Activated B cell treated with CpG ODN at 0.5 μM for 24 hours (primary cell): ENCODE measurements around the gene PRKX. TPM values are rescaled to one million over a fixed set of nuclear protein-coding genes. Genes with fewer than 3 reads are reported as not detected.
"Not testable (repeated sequence)": the region's sequence is repeated elsewhere in the genome, so short reads cannot be mapped to it uniquely, and the experiment has no call there.

ENCODE experiments used
- ATAC-seq: fragments of 200-7000 bp; cut with Tn5 transposase; one replicate; pipeline ENCODE4 v1.10.0; 2021; ENCODE audit warnings: low read depth, mild to moderate bottlenecking, moderate library complexity
- CTCF ChIA-PET: fragments of 350-600 bp; sonication (Branson Sonifier 250); formaldehyde crosslinking; loops from one replicate; lab custom pipeline; 2021; ENCODE audit warnings: antibody characterized with exemption; lab: Charles Lee
- POLR2A ChIA-PET: fragments of 350-600 bp; sonication (Branson Sonifier 250); formaldehyde crosslinking; loops from one replicate; lab custom pipeline; 2021; ENCODE audit warnings: antibody characterized with exemption; lab: Charles Lee
- DNase-seq: peaks from one replicate; pipeline ENCODE4 v3.0.0; 2022
- H3K27ac Mint-ChIP-seq: one replicate; pipeline ENCODE4 v1.8.0; 2020; ENCODE audit warnings: mixed read lengths
- H3K27me3 Mint-ChIP-seq: one replicate; pipeline ENCODE4 v1.8.0; 2021; ENCODE audit warnings: mixed read lengths
- H3K36me3 Mint-ChIP-seq: one replicate; pipeline ENCODE4 v1.8.0; 2021; ENCODE audit warnings: low read depth, mixed read lengths
- H3K4me1 Mint-ChIP-seq: one replicate; pipeline ENCODE4 v1.8.0; 2021; ENCODE audit warnings: mixed read lengths
- H3K4me3 Mint-ChIP-seq: one replicate; pipeline ENCODE4 v1.8.0; 2020; ENCODE audit warnings: mild to moderate bottlenecking, mixed read lengths
- H3K9me3 Mint-ChIP-seq: one replicate; pipeline ENCODE4 v1.8.0; 2020; ENCODE audit warnings: mixed read lengths
- intact Hi-C: fragments of 100-400 bp; cut with micrococcal nuclease; formaldehyde crosslinking; loops from one replicate; pipeline ENCODE4 v1.15.1; 2024
- total RNA-seq: library from RNA; stranded (reverse); gene quantifications from 2 replicates; pipeline ENCODE4 v1.2.3, GENCODE V29; 2022
- TF ChIP-seq, protein P1 (sequence below): fragments of 200-600 bp; IDR thresholded peaks from one replicate; pipeline ENCODE4 v1.8.0; 2022; ENCODE audit warnings: antibody characterized with exemption, mild to moderate bottlenecking

PRKX gene
- total RNA-seq, 1 donor from 2014 or later, result 23.9 TPM

GRCh38 chrX:3666975-3667374 lies 46.5 kb downstream of the PRKX start:
- H3K27ac Mint-ChIP-seq, result no peak overlapping the region
- TF ChIP-seq, protein P1, sequence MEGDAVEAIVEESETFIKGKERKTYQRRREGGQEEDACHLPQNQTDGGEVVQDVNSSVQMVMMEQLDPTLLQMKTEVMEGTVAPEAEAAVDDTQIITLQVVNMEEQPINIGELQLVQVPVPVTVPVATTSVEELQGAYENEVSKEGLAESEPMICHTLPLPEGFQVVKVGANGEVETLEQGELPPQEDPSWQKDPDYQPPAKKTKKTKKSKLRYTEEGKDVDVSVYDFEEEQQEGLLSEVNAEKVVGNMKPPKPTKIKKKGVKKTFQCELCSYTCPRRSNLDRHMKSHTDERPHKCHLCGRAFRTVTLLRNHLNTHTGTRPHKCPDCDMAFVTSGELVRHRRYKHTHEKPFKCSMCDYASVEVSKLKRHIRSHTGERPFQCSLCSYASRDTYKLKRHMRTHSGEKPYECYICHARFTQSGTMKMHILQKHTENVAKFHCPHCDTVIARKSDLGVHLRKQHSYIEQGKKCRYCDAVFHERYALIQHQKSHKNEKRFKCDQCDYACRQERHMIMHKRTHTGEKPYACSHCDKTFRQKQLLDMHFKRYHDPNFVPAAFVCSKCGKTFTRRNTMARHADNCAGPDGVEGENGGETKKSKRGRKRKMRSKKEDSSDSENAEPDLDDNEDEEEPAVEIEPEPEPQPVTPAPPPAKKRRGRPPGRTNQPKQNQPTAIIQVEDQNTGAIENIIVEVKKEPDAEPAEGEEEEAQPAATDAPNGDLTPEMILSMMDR, result no peak
- CTCF ChIA-PET, result no interaction called here

DNA sequence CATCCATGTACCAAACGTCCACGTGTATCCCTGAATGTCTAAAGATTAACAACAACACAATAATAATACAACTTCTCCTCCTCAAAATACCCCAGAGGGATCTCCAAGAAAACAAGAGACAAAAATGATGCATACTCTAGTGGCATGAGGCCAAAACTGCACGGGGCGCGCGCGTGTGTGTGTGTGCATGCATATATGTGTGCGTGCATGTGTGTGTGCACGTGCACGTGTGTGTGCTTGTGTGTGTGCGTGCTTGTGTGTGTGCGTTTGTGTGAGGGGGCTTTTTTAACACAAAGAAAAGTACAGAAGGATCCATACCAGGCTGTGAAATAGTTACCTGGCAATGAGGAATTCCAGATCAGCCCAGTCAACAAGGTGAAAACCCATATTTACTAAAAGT lies 48.5 kb downstream of the PRKX start:
- Mint-ChIP-seq H3K27ac (no peak overlapping the region), H3K4me1 (peaks cover 21% of the 10 kb centered on the region), H3K27me3 (no peaks in the 10 kb centered on the region), H3K36me3 (peaks cover 30% of the 10 kb centered on the region), H3K4me3 (no peak overlapping the region), H3K9me3 (no peaks in the 10 kb centered on the region)
- ChIA-PET CTCF (no interaction called here), POLR2A (no interaction called here)
- ATAC-seq (no peak), DNase-seq (no peak)
- intact Hi-C loops, result loop anchor here (5.0 kb wide), 1 partner anchor 32 kb away; no protein-coding TSS in a partner anchor
- TF ChIP-seq, protein P1, result no peak

More at GRCh38 chrX:3666975-3667374, 46.5 kb downstream of the PRKX start:
- intact Hi-C loops, result no loop called here
- Mint-ChIP-seq H3K9me3 (no peaks in the 10 kb centered on the region), H3K36me3 (peaks cover 33% of the 10 kb centered on the region), H3K4me3 (no peak overlapping the region), H3K4me1 (peaks cover 19% of the 10 kb centered on the region), H3K27me3 (no peaks in the 10 kb centered on the region)
- ATAC-seq (no peak), DNase-seq (no peak)
- POLR2A ChIA-PET, result no interaction called here

DNA sequence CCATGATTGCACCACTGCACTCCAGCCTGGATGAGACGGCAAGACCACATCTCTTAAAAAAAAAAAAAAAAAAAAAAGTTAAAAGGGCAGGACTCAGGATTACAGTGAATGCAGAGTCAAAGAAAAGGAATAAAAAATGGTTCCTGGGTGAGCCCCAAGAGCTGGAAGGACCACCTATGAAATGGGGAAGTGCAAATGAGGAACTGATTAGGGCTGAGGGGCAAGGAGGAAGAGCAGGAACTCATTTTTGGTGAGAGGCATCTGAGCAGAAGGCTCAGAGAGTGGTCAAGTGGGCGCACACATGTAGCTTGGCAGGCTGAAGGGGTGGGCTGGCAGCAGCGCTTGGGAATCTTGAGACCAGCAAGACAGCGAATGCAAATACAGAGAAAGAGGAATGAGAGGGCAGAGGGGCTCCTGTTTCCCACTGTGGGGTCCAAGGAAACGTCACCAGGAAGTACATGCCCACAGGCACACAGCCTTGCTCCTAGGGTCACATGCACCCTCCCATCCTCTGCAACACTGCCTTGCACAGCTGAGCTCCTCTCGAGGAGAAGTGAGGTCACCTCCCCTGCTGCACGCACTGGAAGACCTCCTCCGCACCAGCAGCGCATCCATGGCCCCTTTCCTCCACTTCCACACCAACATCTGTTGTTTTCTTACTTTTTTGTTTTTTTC lies 49.7 kb downstream of the PRKX start:
- DNase-seq, H3K27me3 Mint-ChIP-seq, CTCF ChIA-PET, H3K9me3 Mint-ChIP-seq: not testable (repeated sequence)
- intact Hi-C loops, result loop anchor here (5.0 kb wide), 1 partner anchor 34 kb away; no protein-coding TSS in a partner anchor
- peaks cover 21% of the 10 kb centered on the region for H3K4me1 Mint-ChIP-seq
- H3K4me3 Mint-ChIP-seq, result peak overlapping the region; percentile 68
- peaks cover 25% of the 10 kb centered on the region for H3K36me3 Mint-ChIP-seq
- peak overlapping the region; percentile 90 for H3K27ac Mint-ChIP-seq
- peak; percentile 89 for ATAC-seq
- POLR2A ChIA-PET, result interaction anchor here (0.6 to 1.1 kb wide), 3 partner anchors 14 to 150 kb away, joined by 3 to 4 read pairs (median 3); partner anchors contain the start of gene PRKX

DNA sequence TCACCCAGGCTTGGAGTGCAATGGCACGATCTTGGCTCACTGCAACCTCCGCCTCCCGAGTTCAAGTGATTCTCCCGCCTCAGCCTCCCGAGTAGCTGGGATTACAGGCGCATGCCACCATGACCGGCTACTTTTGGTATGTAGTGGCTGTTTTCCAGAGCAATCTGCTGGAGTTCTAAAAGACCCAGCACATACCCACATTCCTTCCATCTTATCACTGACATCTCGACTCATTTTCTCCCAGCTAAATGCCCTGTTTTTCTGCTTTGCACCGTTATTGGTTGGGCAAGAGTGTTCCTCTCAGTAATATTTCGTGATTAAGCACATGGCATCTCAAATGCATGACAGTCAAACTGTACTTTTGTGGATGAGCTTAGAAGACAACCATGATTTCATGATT lies 53.7 kb downstream of the PRKX start:
- DNase-seq (no peak), ATAC-seq (no peak)
- intact Hi-C loops, result loop anchor here (5.0 kb wide), 1 partner anchor 38 kb away; no protein-coding TSS in a partner anchor
- Mint-ChIP-seq H3K9me3 (no peaks in the 10 kb centered on the region), H3K4me1 (peaks cover 19% of the 10 kb centered on the region), H3K4me3 (no peak overlapping the region), H3K27ac (no peak overlapping the region), H3K27me3 (no peaks in the 10 kb centered on the region), H3K36me3 (peaks cover 18% of the 10 kb centered on the region)
- POLR2A ChIA-PET, result no interaction called here
- TF ChIP-seq, protein P1, result no peak
- CTCF ChIA-PET, result no interaction called here

DNA sequence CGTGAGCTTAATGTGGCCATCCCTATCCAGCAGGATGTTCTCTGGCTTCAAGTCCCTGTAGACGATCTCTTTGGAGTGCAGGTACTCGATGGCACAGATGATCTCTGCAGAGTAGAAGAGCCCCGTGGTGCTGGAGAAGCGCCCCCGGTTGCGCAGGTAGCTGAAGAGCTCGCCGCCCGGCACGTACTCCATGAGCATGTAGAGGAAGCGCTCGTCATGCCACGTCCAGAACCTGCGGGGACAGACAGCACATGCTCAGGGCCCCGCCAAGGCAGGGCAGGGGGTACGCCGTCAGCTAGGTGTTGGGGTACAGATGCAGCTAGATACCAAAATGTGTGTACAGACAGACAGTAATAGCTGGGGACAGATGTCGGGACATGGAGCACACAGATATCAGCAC lies 58.3 kb downstream of the PRKX start:
- Mint-ChIP-seq H3K27me3 (no peaks in the 10 kb centered on the region), H3K36me3 (peaks cover 23% of the 10 kb centered on the region), H3K9me3 (no peaks in the 10 kb centered on the region), H3K4me3 (no peak overlapping the region), H3K4me1 (no peaks in the 10 kb centered on the region), H3K27ac (no peak overlapping the region)
- ChIA-PET CTCF (no interaction called here), POLR2A (no interaction called here)
- DNase-seq (no peak), ATAC-seq (no peak)
- TF ChIP-seq, protein P1, result no peak
- intact Hi-C loops, result no loop called here
